Sigmoid colon (tissue), 3 donors: Measurements from ENCODE around the gene FCSK.

Experiments used
- CTCF ChIP-seq, 4 experiments: fragments of 450-650 bp in 3 of 4; fragments of 200-600 bp in 1 of 4; IDR thresholded peaks; one replicate each; pipeline ENCODE4 v1.5.1; 2016 to 2019; ENCODE audit warnings: antibody characterized with exemption in 4 of 4, mild to moderate bottlenecking in 3 of 4, moderate library complexity in 2 of 4
- POLR2A ChIP-seq, 2 donors: fragments of 450-650 bp; IDR thresholded peaks; one replicate each; pipeline ENCODE4 v1.6.1; 2016; ENCODE audit warnings: antibody characterized with exemption in 2 of 2, mild to moderate bottlenecking in 2 of 2, moderate library complexity in 2 of 2

GRCh38 chr16:70448075-70448474 is 6.3 kb upstream of the FCSK start:
- no peak for TF ChIP-seq CTCF (IDR thresholded peaks at IDR 0.05)
- no peak for TF ChIP-seq POLR2A (IDR thresholded peaks at IDR 0.05)
